Measurements from ENCODE around the gene TNS4.

DNA sequence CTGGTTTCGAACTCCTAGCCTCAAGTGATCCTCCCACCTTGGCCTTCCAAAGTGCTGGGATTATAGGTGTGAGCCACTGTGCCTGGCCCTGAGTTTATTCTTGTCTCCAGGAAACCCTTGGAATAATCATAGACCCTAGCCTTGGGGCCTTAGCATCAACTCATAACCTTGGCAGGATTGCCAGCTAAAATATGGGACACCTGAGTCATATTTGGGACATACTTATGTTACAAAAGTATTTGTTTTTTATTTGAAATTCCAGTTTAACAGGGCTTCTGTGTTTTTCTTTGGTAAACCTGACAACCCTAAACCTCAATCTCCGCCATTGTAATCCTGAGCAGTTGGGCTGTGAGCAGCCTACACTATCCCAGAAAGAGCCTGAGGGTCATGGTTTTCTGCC is 28.6 kb upstream of the TNS4 start:
- TF ChIP-seq, protein P1, sequence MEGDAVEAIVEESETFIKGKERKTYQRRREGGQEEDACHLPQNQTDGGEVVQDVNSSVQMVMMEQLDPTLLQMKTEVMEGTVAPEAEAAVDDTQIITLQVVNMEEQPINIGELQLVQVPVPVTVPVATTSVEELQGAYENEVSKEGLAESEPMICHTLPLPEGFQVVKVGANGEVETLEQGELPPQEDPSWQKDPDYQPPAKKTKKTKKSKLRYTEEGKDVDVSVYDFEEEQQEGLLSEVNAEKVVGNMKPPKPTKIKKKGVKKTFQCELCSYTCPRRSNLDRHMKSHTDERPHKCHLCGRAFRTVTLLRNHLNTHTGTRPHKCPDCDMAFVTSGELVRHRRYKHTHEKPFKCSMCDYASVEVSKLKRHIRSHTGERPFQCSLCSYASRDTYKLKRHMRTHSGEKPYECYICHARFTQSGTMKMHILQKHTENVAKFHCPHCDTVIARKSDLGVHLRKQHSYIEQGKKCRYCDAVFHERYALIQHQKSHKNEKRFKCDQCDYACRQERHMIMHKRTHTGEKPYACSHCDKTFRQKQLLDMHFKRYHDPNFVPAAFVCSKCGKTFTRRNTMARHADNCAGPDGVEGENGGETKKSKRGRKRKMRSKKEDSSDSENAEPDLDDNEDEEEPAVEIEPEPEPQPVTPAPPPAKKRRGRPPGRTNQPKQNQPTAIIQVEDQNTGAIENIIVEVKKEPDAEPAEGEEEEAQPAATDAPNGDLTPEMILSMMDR (IDR thresholded peaks at IDR 0.05; ENCODE audit: insufficient read depth, low read length) = no peak
- no peak for TF ChIP-seq POLR2AphosphoS5 (IDR thresholded peaks at IDR 0.05; ENCODE audit: low read depth)
- TF ChIP-seq, protein P2, sequence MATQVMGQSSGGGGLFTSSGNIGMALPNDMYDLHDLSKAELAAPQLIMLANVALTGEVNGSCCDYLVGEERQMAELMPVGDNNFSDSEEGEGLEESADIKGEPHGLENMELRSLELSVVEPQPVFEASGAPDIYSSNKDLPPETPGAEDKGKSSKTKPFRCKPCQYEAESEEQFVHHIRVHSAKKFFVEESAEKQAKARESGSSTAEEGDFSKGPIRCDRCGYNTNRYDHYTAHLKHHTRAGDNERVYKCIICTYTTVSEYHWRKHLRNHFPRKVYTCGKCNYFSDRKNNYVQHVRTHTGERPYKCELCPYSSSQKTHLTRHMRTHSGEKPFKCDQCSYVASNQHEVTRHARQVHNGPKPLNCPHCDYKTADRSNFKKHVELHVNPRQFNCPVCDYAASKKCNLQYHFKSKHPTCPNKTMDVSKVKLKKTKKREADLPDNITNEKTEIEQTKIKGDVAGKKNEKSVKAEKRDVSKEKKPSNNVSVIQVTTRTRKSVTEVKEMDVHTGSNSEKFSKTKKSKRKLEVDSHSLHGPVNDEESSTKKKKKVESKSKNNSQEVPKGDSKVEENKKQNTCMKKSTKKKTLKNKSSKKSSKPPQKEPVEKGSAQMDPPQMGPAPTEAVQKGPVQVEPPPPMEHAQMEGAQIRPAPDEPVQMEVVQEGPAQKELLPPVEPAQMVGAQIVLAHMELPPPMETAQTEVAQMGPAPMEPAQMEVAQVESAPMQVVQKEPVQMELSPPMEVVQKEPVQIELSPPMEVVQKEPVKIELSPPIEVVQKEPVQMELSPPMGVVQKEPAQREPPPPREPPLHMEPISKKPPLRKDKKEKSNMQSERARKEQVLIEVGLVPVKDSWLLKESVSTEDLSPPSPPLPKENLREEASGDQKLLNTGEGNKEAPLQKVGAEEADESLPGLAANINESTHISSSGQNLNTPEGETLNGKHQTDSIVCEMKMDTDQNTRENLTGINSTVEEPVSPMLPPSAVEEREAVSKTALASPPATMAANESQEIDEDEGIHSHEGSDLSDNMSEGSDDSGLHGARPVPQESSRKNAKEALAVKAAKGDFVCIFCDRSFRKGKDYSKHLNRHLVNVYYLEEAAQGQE (IDR thresholded peaks at IDR 0.05; ENCODE audit: insufficient replicate concordance, low read depth) = no peak

Measured in HL-60 (cell line).